ENCODE results near the gene TCF7.

- TF ChIP-seq, protein P1, sequence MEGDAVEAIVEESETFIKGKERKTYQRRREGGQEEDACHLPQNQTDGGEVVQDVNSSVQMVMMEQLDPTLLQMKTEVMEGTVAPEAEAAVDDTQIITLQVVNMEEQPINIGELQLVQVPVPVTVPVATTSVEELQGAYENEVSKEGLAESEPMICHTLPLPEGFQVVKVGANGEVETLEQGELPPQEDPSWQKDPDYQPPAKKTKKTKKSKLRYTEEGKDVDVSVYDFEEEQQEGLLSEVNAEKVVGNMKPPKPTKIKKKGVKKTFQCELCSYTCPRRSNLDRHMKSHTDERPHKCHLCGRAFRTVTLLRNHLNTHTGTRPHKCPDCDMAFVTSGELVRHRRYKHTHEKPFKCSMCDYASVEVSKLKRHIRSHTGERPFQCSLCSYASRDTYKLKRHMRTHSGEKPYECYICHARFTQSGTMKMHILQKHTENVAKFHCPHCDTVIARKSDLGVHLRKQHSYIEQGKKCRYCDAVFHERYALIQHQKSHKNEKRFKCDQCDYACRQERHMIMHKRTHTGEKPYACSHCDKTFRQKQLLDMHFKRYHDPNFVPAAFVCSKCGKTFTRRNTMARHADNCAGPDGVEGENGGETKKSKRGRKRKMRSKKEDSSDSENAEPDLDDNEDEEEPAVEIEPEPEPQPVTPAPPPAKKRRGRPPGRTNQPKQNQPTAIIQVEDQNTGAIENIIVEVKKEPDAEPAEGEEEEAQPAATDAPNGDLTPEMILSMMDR (IDR thresholded peaks at IDR 0.05), result no peak
- TF ChIP-seq POLR2A (IDR thresholded peaks at IDR 0.05), result no peak
Measured at GRCh38 chr5:134177369-134178095, 63.1 kb downstream of the TCF7 start.

All from uterus (tissue), 2 donors.